ENCODE measurements around the gene SMPX. TPM values are rescaled to one million over a fixed set of nuclear protein-coding genes. Genes with fewer than 3 reads are reported as not detected.

The SMPX gene
- total and polyA plus RNA-seq, 8 donors, result 0.09 to 0.28 TPM; not detected in 6

- H3K4me1 ChIP-seq, result no peaks in the 10 kb centered on the region
- DNase-seq, result no peak
- no peaks in the 10 kb centered on the region for H3K36me3 ChIP-seq
- intact Hi-C loops (cut with DNase I), result no loop called here
- no peak for ATAC-seq
- no peak overlapping the region for H3K4me3 ChIP-seq
- no peak overlapping the region for H3K27ac ChIP-seq
- FAIRE-seq, result no peak
- WGBS, 2 donors, result 62 to 74% methylated on average over 5 of the region's 5 CpGs
- H3K27me3 ChIP-seq, result peaks cover 0 to 6% (median 0%) of the 10 kb centered on the region in 4 donors
- no peaks in the 10 kb centered on the region for H3K9me3 ChIP-seq
- TF ChIP-seq CTCF (IDR thresholded peaks at IDR 0.05), result no peak
These were observed 39.3 kb downstream of the SMPX start for GRCh38 chrX:21718575-21718974.

- no peak overlapping the region for H3K27ac ChIP-seq
- DNase-seq (no peak), FAIRE-seq (no peak), ATAC-seq (no peak)
- peaks cover 0 to 5% (median 0%) of the 10 kb centered on the region in 4 donors for H3K27me3 ChIP-seq
- no peaks in the 10 kb centered on the region for H3K4me1 ChIP-seq
- WGBS, 2 donors, result 73 to 87% methylated on average over 7 of the region's 7 CpGs
- no peaks in the 10 kb centered on the region for H3K36me3 ChIP-seq
- TF ChIP-seq CTCF (IDR thresholded peaks at IDR 0.05), result no peak
- intact Hi-C loops (cut with DNase I), result no loop called here
- H3K4me3 ChIP-seq, result no peak overlapping the region
- H3K9me3 ChIP-seq, result no peaks in the 10 kb centered on the region
These were observed 40.1 kb downstream of the SMPX start for GRCh38 chrX:21717802-21718201.

GRCh38 chrX:21715825-21716224, 42.1 kb downstream of the SMPX start:
- H3K4me1 ChIP-seq, result no peaks in the 10 kb centered on the region
- FAIRE-seq (no peak), DNase-seq (no peak), ATAC-seq (no peak)
- 42% methylated on average over 2 of the region's 2 CpGs for WGBS, 2 donors
- peaks cover 0 to 5% (median 0%) of the 10 kb centered on the region in 4 donors for H3K27me3 ChIP-seq
- intact Hi-C loops (cut with DNase I), result no loop called here
- TF ChIP-seq CTCF (IDR thresholded peaks at IDR 0.05), result no peak
- no peak overlapping the region for H3K27ac ChIP-seq
- H3K4me3 ChIP-seq, result no peak overlapping the region
- no peaks in the 10 kb centered on the region for H3K9me3 ChIP-seq
- H3K36me3 ChIP-seq, result no peaks in the 10 kb centered on the region

- Histone ChIP-seq H3K9me3 (no peaks in the 10 kb centered on the region), H3K4me1 (no peaks in the 10 kb centered on the region), H3K4me3 (no peak overlapping the region), H3K27me3 (peaks cover 0 to 5% (median 0%) of the 10 kb centered on the region in 4 donors), H3K36me3 (no peaks in the 10 kb centered on the region), H3K27ac (no peak overlapping the region)
- WGBS, 2 donors, result 31 to 49% methylated on average over 2 of the region's 2 CpGs
- ATAC-seq (no peak), FAIRE-seq (no peak), DNase-seq (no peak)
- TF ChIP-seq CTCF (IDR thresholded peaks at IDR 0.05), result no peak
- intact Hi-C loops (cut with DNase I), result no loop called here
These were observed 42.6 kb downstream of the SMPX start for GRCh38 chrX:21715337-21715736.

GRCh38 chrX:21711848-21712197, 46.1 kb downstream of the SMPX start:
- Histone ChIP-seq H3K36me3 (no peaks in the 10 kb centered on the region), H3K4me3 (no peak overlapping the region), H3K27ac (no peak overlapping the region), H3K4me1 (no peaks in the 10 kb centered on the region), H3K9me3 (no peaks in the 10 kb centered on the region), H3K27me3 (peaks cover 0 to 10% (median 0%) of the 10 kb centered on the region in 4 donors)
- intact Hi-C loops (cut with DNase I), result no loop called here
- ATAC-seq (no peak), FAIRE-seq (no peak), DNase-seq (no peak)
- TF ChIP-seq CTCF (IDR thresholded peaks at IDR 0.05), result no peak
- 35 to 64% methylated on average over 2 of the region's 2 CpGs for WGBS, 2 donors

All from pancreas (tissue), 10 donors.